ENCODE results near the gene FHIT. TPM values are rescaled to one million over a fixed set of nuclear protein-coding genes. Genes with fewer than 3 reads are reported as not detected.

Gene FHIT
- total and polyA plus RNA-seq, 10 of the 15 experiments (the other 5 are each of a cell fraction or from before 2014, with no cell fraction given): 4.2 to 14.9 (median 9.4) TPM

GRCh38 chr3:61268644-61269043 is 17.4 kb upstream of the FHIT start:
- no peak for ATAC-seq
- Histone ChIP-seq H3K36me3 (ENCODE audit: control insufficient read depth in 2 of 2, insufficient read depth in 2 of 2, low read length in 1 of 2) (no peaks in the 10 kb centered on the region), H3K4me2 (ENCODE audit: control insufficient read depth, insufficient read depth) (no peak overlapping the region), H2AFZ (ENCODE audit: control insufficient read depth, low read depth, low read length) (no peak overlapping the region), H3K4me3 (no peak overlapping the region), H3K27ac (ENCODE audit: control insufficient read depth, insufficient read depth) (no peak overlapping the region), H3K27me3 (replicated peaks in 1 of 2; ENCODE audit: control insufficient read depth in 2 of 2, insufficient read depth in 2 of 2, low read length in 1 of 2) (no peaks in the 10 kb centered on the region), H4K20me1 (ENCODE audit: control insufficient read depth, insufficient read depth) (no peaks in the 10 kb centered on the region), H3K79me2 (ENCODE audit: control insufficient read depth, insufficient read depth, low read length) (no peaks in the 10 kb centered on the region), H3K4me1 (ENCODE audit: control insufficient read depth, insufficient read depth, low read length) (no peaks in the 10 kb centered on the region), H3K9me3 (replicated peaks; ENCODE audit: control insufficient read depth, insufficient read depth, low read length) (no peaks in the 10 kb centered on the region), H3K9ac (ENCODE audit: control insufficient read depth, insufficient read depth, low read length) (no peak overlapping the region)
- WGBS (ENCODE audit: insufficient coverage, insufficient replicate concordance, low lambda C conversion rate, missing lambda C conversion rate): 25% methylated on average over 2 of the region's 2 CpGs
- SMC1A ChIA-PET (ENCODE audit: uncharacterized antibody, unreplicated experiment): no interaction called here
- intact Hi-C loops (cut with micrococcal nuclease; ENCODE audit: unreplicated experiment): no loop called here
- no peak for FAIRE-seq
- in situ Hi-C loops (cut with MboI): no loop called here
- RAD21 ChIA-PET (ENCODE audit: unreplicated experiment): no interaction called here
- TF ChIP-seq RAD21 (IDR thresholded peaks at IDR 0.05; ENCODE audit: insufficient read depth, low read depth, low read length): no peak
- 0 out of 2 replicates have a peak, but pooled peaks have one; percentile 6 for TF ChIP-seq SPI1 (IDR thresholded peaks at IDR 0.05; ENCODE audit: borderline replicate concordance, insufficient read depth, low read depth, low read length)
- TF ChIP-seq LARP7 (IDR thresholded peaks at IDR 0.05): no peak
- no peak for DNase-seq (ENCODE audit: low read depth, low spot score)
- POLR2A ChIA-PET: interaction anchor here (0.9 kb wide), 1 partner anchor 15 kb away, joined by 3 read pairs; no protein-coding TSS in a partner anchor
- BruUV-seq (replicated peaks): no TSS peak
- CTCF ChIA-PET: interaction anchor here (1.0 kb wide), 1 partner anchor 25 kb away, joined by 3 read pairs; no protein-coding TSS in a partner anchor

GRCh38 chr3:61264281-61264680 is 13.0 kb upstream of the FHIT start:
- Histone ChIP-seq H3K9me3 (replicated peaks; ENCODE audit: control insufficient read depth, insufficient read depth, low read length) (no peaks in the 10 kb centered on the region), H3K36me3 (ENCODE audit: control insufficient read depth in 2 of 2, insufficient read depth in 2 of 2, low read length in 1 of 2) (no peaks in the 10 kb centered on the region), H3K27ac (ENCODE audit: control insufficient read depth, insufficient read depth) (no peak overlapping the region), H3K9ac (ENCODE audit: control insufficient read depth, insufficient read depth, low read length) (no peak overlapping the region), H2AFZ (ENCODE audit: control insufficient read depth, low read depth, low read length) (no peak overlapping the region), H3K27me3 (replicated peaks in 1 of 2; ENCODE audit: control insufficient read depth in 2 of 2, insufficient read depth in 2 of 2, low read length in 1 of 2) (no peaks in the 10 kb centered on the region), H3K4me2 (ENCODE audit: control insufficient read depth, insufficient read depth) (no peak overlapping the region), H4K20me1 (ENCODE audit: control insufficient read depth, insufficient read depth) (no peaks in the 10 kb centered on the region), H3K79me2 (ENCODE audit: control insufficient read depth, insufficient read depth, low read length) (no peaks in the 10 kb centered on the region), H3K4me3 (no peak overlapping the region), H3K4me1 (ENCODE audit: control insufficient read depth, insufficient read depth, low read length) (no peaks in the 10 kb centered on the region)
- intact Hi-C loops (cut with micrococcal nuclease; ENCODE audit: unreplicated experiment) (no loop called here), in situ Hi-C loops (cut with MboI) (no loop called here)
- 93% methylated on average over 2 of the region's 2 CpGs for WGBS (ENCODE audit: insufficient coverage, insufficient replicate concordance, low lambda C conversion rate, missing lambda C conversion rate)
- ChIA-PET POLR2A (no interaction called here), SMC1A (ENCODE audit: uncharacterized antibody, unreplicated experiment) (interaction anchor here (0.6 to 1.5 kb wide), 3 partner anchors 11 to 47 kb away, joined by 3 read pairs; no protein-coding TSS in a partner anchor), RAD21 (ENCODE audit: unreplicated experiment) (no interaction called here), CTCF (interaction anchor here (0.6 kb wide), 1 partner anchor 155 kb away, joined by 3 read pairs; no protein-coding TSS in a partner anchor)
- DNase-seq (ENCODE audit: low read depth, low spot score) (no peak), FAIRE-seq (no peak), ATAC-seq (no peak)
- BruUV-seq (replicated peaks): no TSS peak
- TF ChIP-seq FOXK2 (IDR thresholded peaks at IDR 0.05) (no peak), EED (IDR thresholded peaks at IDR 0.05; ENCODE audit: low read depth) (no peak), SUPT20H (IDR thresholded peaks at IDR 0.05; ENCODE audit: borderline replicate concordance, control insufficient read depth, low read depth, low read length) (no peak), POLR2AphosphoS2 (IDR thresholded peaks at IDR 0.05; ENCODE audit: low read depth, low read length) (no peak), EP300 (IDR thresholded peaks at IDR 0.05; ENCODE audit: borderline replicate concordance in 1 of 2, control insufficient read depth in 1 of 2, low read depth in 2 of 2, low read length in 2 of 2) (no peak), E4F1 (IDR thresholded peaks at IDR 0.05; ENCODE audit: borderline replicate concordance, partially characterized antibody) (no peak), RAD21 (IDR thresholded peaks at IDR 0.05; ENCODE audit: insufficient read depth, low read depth, low read length) (no peak)
